Stimulated activated CD8-positive, alpha-beta memory T cell treated with anti-CD3 and anti-CD28 coated beads, Interleukin-12 subunit alpha, Interleukin-12 subunit beta, amount 100 ng/mL, for 1 hour (primary cell): ENCODE measurements around the gene C7orf57.
A peak's percentile ranks its signal among the peaks of the same experiment; 100 is the strongest.
"Not testable (repeated sequence)": the region's sequence is repeated elsewhere in the genome, so short reads cannot be mapped to it uniquely, and the experiment has no call there.

Experiments
- DNase-seq: peaks from one replicate; pipeline ENCODE4 v3.0.0-alpha.2; 2020; ENCODE audit warnings: low read depth

The C7orf57 gene

DNA sequence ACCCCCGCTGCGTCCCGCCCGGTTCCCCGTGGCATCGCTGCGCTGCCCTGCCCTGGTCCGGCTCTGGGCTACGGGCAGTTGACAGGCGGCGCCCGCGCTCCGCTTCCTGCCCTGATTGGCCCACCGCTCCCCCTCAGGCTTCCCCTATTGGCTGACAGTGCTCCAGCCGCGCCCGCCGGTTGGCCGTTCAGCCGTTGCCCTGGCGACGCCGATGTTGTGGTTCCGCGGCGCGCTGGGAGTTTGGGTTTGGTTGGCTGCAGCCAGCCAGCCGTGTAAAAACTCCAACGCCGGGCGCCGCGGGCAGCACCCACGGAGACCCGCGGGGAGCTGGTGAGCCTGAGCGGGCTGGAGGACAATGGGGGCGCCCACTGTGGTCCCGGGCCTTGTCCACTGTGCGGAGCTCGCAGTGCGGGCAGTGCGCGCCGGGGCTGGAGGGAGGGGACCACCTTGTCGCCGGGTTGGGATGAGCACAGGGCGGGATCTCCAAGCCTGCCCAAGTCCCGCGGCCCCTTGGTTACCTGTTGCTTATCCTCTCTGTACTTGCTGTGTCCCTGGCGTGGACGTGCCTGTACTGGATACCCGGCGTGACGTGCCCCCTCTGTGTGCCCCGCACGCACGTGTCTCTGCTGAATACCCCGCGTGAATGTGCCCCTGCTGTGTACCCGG lies at the start of gene C7orf57:
C7orf57 (plus strand) TSS at position 243 of the 666 bp plus-strand sequence. CDS start 766 bp downstream, outside the sequence.
- peak; percentile 68 for DNase-seq

- no peak for DNase-seq
These were observed 46.6 kb upstream of the C7orf57 start for GRCh38 chr7:47988496-47989386.

DNA sequence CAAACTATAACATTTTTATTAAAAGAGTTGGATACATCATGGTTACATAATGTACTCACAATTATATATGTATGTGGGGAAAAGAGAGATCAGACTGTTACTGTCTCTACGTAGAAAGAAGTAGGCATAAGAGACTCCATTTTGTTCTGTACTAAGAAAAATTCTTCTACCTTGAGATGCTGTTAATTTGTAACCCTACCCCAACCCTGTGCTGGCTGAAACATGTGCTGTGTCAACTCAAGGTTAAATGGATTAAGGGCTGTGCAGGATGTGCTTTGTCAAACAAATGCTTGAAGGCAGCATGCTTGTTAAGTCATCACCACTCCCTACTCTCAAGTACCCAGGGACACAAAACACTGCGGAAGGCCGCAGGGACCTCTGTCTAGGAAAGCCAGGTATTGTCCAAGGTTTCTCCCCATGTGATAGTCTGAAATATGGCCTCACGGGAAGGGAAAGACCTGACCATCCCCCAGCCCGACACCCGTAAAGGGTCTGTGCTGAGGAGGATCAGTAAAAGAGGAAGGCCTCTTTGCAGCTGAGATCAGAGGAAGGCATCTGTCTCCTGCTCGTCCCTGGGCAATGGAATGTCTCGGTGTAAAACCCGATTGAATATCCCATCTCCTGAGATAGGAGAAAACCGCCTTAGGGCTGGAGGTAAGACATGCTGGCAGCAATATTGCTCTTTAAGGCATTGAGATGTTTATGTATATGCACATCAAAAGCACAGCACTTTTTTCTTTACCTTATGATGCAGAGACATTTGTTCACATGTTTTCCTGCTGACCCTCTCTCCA lies 45.5 kb upstream of the C7orf57 start:
- not testable (repeated sequence) for DNase-seq

- DNase-seq = no peak
These were observed 44.8 kb upstream of the C7orf57 start for GRCh38 chr7:47990592-47990991.

GRCh38 chr7:47991270-47991669 lies 44.1 kb upstream of the C7orf57 start:
- DNase-seq = no peak

- DNase-seq = peak; percentile 78
These were observed 43.5 kb upstream of the C7orf57 start for GRCh38 chr7:47991741-47992311.

DNA sequence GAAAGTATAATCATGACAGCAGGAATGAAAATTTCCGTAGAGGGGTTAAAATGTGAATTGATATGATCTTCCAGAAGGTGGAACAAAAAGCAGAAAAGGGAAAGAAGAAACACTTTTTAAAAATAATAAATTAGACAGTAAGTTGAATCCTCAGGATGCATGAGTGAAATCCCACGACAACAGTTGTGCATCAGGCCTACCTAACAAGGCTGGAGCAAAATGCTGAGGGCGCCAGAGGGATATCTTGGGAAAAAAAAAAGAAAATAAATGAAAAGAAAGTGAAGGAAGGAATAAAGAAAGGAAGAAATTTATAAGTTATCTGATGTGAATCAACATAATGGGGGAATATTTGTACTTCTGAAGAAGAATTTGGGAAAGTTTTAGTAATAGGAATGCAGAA lies 42.9 kb upstream of the C7orf57 start:
- no peak for DNase-seq

GRCh38 chr7:47999413-47999812 lies 35.9 kb upstream of the C7orf57 start:
- no peak for DNase-seq

DNA sequence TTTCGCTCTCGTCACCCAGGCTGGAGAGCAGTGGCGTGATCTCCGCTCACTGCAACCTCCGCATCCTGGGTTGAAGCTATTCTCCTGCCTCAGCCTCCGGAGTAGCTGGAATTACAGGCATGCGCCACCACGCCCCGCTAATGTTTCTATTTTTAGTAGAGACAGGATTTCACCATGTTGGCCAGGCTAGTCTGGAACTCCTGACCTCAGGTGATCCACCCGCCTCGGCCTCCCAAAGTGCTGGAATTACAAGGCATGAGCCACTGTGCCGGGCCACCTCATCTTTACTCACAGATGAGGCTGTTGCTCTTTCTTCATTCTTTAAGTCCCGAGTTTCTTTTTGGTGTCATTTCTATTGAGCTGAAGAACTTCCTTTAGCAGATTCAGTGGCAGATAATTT lies 35.2 kb upstream of the C7orf57 start:
- not testable (repeated sequence) for DNase-seq

DNA sequence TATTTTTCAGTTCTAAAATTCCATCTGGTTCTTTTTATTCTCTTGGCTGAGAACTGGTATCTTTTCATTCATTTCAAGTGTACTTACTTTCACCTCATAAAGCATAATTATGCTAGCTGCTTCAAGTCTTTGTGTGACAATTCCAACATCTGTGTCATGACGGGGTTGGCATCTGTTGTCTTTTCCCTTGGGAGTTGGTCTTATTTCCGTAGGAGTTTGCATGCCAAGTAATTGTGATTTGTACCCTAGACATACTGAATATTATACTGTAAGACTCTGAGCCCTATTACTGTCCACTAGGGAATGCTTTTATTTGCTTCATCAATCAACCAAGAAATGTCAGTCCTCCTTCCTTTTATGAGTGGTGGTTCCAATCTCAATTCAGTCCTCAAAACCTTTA lies 31.3 kb upstream of the C7orf57 start:
- DNase-seq = no peak

- no peak for DNase-seq
These were observed 30.7 kb upstream of the C7orf57 start for GRCh38 chr7:48004638-48005037.

- no peak for DNase-seq
These were observed 28.5 kb upstream of the C7orf57 start for GRCh38 chr7:48006866-48007265.

DNA sequence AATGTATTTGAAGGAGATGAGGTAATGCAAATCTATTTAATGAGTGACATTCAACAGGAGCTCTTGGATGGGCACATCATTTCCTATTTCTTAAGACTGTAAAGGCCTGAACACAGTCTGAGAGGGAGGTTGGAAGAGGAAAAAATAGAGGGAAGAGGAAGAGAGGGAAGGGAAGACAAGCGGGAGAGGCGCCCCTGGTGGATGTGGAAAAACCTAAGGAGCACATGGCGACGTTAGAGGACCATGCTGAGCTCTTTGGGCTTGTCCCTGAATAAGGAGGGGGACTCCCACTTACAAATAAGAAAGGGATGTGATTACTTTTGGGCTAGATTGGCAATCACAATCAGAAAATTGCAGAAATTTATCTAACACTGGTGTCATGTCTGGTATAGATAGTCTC lies 26.1 kb upstream of the C7orf57 start:
- no peak for DNase-seq

- no peak for DNase-seq
These were observed 25.4 kb upstream of the C7orf57 start for GRCh38 chr7:48009954-48010353.

GRCh38 chr7:48011323-48011722 lies 24.0 kb upstream of the C7orf57 start:
- DNase-seq = no peak

DNA sequence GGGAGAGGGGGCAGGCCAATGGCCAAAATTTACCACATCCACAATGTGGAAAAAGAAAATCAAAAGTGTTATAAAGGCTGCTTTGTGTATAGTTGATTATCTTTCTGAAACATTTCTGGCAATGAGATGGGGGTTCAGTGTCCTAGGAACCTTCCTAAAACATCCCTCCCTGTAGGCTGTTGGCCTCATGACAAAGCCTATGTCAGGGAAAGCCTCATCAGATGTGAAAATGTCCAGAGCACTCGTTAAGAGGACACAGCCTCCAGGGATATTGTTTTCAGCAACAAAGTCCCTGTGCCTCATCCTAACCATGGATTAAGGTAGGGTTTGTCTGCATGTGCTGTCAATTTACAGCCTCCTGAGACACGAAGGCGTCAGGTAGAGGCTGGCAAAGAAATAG lies 23.4 kb upstream of the C7orf57 start:
- DNase-seq = no peak

DNA sequence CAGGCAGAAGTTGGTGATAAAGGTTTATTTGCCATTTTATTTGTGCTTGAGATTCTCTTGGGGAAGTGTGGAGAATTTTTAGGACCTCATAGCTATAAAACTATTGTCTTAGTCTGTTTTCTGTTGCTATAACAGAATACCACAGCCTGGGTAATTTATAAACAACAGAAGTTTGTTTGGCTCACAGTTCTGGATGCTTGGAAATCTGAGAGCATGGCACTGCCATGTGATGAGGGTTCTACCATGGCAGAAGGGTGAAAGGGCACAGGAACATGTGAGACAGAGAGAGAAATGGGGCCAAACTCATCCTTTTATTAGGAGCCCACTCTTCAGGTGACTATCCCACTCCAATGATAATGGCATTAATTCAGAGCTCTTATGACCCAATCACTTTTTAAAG lies 18.7 kb upstream of the C7orf57 start:
- DNase-seq = no peak

GRCh38 chr7:48017674-48018073 lies 17.7 kb upstream of the C7orf57 start:
- no peak for DNase-seq

DNA sequence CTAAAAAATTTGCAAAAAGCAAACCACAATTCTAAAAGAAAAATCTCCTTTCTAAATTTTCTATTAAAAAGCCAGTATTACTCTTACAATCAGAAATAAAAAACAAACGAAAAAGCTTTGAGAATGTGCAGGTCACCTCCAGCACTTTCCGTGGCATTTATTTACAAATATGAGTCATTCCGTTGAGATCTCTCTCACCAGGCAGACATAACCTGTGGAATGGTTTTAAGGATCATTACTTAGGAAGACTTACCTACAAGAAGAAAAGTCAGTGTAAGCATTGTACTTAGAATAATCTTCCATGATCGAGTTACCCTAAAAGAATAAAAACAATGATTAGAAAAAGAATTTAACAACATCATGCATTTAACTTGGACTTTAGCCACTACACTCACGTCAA lies 9.7 kb upstream of the C7orf57 start:
- no peak for DNase-seq

GRCh38 chr7:48028938-48029337 lies 6.4 kb upstream of the C7orf57 start, which contains the start of gene SUN3:
Gene SUN3, minus strand, starts transcription at chr7:48029107. Its CDS starts 169 bp downstream, at chr7:48028938.
- no peak for DNase-seq

DNA sequence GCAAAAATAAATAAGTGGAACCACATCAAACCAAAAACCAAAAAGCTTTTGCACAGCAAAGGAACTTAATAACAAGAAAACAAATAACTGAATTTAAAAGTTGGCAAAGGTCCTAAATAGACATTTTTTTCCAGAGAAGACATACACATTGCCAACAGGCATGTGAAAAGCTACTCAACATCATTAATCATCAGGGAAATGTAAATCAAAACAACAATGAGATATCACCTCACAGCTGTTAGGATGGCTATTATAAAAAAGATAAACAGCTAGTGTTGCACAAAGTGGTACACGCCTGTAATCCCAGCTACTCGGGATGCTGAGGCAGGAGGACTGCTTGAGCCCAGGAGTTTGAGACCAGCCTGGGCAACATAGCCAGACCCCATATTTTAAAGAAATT lies 4.2 kb upstream of the C7orf57 start:
- no peak for DNase-seq

DNA sequence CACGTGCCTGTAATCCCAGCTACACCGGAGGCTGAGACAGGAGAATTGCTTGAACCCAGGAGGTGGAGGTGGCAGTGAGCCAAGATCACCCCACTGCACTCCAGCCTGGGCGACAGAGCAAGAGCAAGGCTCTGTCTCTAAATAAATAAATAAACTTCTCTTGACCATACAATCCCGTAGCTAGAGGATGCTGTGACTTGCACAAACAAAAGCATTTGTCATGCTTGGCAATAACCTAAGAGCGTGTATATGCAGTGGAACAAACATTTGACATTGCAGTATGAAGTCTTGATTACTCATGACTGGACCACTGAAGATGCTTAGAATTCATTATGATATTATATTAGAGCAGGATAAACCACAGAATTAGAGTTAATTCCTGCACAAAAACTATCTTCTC lies 1.4 kb upstream of the C7orf57 start:
- no peak for DNase-seq
